GM12892 (cell line): Measurements from ENCODE around the gene MICAL1.

ENCODE experiments used
- POLR2A ChIP-seq: IDR thresholded peaks from 2 replicates; pipeline ENCODE4 v1.6.1; 2011; ENCODE audit warnings: low read depth, low read length, control low read depth
- TAF1 ChIP-seq: IDR thresholded peaks from 2 replicates; pipeline ENCODE4 v1.6.1; 2011; ENCODE audit warnings: low read depth, mild to moderate bottlenecking, control low read depth, low read length, borderline replicate concordance

GRCh38 chr6:109448615-109449014 lies 7.0 kb downstream of the MICAL1 start:
- no peak for TF ChIP-seq POLR2A
- TF ChIP-seq TAF1, result no peak
